Stimulated activated CD4-positive, alpha-beta T cell treated with anti-CD3 and anti-CD28 coated beads, TNF-alpha, amount 100 ng/mL, for 4 hours (primary cell): Measurements from ENCODE around the gene CAB39L.
A peak's percentile ranks its signal among the peaks of the same experiment; 100 is the strongest.
"Not testable (repeated sequence)": the region's sequence is repeated elsewhere in the genome, so short reads cannot be mapped to it uniquely, and the experiment has no call there.

ENCODE experiments used
- DNase-seq, 3 experiments: peaks; one replicate each; pipeline ENCODE4 v3.0.0-alpha.2; 2020; ENCODE audit warnings: low read depth in 3 of 3

Gene CAB39L

GRCh38 chr13:49308921-49309408 lies 134.9 kb downstream of the CAB39L start:
- no peak for DNase-seq

GRCh38 chr13:49308097-49308875 lies 135.6 kb downstream of the CAB39L start:
- no peak for DNase-seq

GRCh38 chr13:49307365-49307764 lies 136.5 kb downstream of the CAB39L start:
- DNase-seq, result no peak

GRCh38 chr13:49305792-49306425 lies 138.0 kb downstream of the CAB39L start:
- DNase-seq, result no peak

GRCh38 chr13:49304763-49305700 lies 138.8 kb downstream of the CAB39L start:
- DNase-seq, result no peak

- no peak for DNase-seq
Observed at GRCh38 chr13:49304356-49304755, 139.5 kb downstream of the CAB39L start.

- no peak for DNase-seq
Observed at GRCh38 chr13:49303533-49304252, 140.2 kb downstream of the CAB39L start.

GRCh38 chr13:49302817-49303216 lies 141.0 kb downstream of the CAB39L start:
- DNase-seq, result no peak

- no peak for DNase-seq
Observed at GRCh38 chr13:49302222-49302621, 141.6 kb downstream of the CAB39L start.

- peak; percentile 41 to 56 (median 49) for DNase-seq
Observed at GRCh38 chr13:49300739-49301589, 142.9 kb downstream of the CAB39L start.

- no peak for DNase-seq
Observed at GRCh38 chr13:49300276-49300675, 143.6 kb downstream of the CAB39L start.

- no peak for DNase-seq
Observed at GRCh38 chr13:49298903-49299605, 144.8 kb downstream of the CAB39L start.

GRCh38 chr13:49298416-49298815 lies 145.4 kb downstream of the CAB39L start:
- no peak for DNase-seq

GRCh38 chr13:49297338-49297737 lies 146.5 kb downstream of the CAB39L start:
- no peak for DNase-seq

GRCh38 chr13:49296659-49297058 lies 147.2 kb downstream of the CAB39L start:
- DNase-seq, result no peak

- no peak for DNase-seq
Observed at GRCh38 chr13:49295244-49295643, 148.6 kb downstream of the CAB39L start.

- not testable (repeated sequence) for DNase-seq
Observed at GRCh38 chr13:49294723-49295122, 149.1 kb downstream of the CAB39L start.

- no peak for DNase-seq
Observed at GRCh38 chr13:49292742-49293486, 150.9 kb downstream of the CAB39L start.

GRCh38 chr13:49288458-49288857 lies 155.4 kb downstream of the CAB39L start:
- no peak for DNase-seq
